Erythroblast (primary cell): Measurements from ENCODE around the gene HELZ.

ENCODE experiments used
- GATA1 ChIP-seq: IDR thresholded peaks from 2 replicates; pipeline ENCODE4 v1.6.1; 2011; ENCODE audit warnings: low read depth, mild to moderate bottlenecking, control low read depth, low read length, moderate library complexity
- POLR2A ChIP-seq: IDR thresholded peaks from 2 replicates; pipeline ENCODE4 v1.6.1; 2011; ENCODE audit warnings: mild to moderate bottlenecking, low read length

DNA sequence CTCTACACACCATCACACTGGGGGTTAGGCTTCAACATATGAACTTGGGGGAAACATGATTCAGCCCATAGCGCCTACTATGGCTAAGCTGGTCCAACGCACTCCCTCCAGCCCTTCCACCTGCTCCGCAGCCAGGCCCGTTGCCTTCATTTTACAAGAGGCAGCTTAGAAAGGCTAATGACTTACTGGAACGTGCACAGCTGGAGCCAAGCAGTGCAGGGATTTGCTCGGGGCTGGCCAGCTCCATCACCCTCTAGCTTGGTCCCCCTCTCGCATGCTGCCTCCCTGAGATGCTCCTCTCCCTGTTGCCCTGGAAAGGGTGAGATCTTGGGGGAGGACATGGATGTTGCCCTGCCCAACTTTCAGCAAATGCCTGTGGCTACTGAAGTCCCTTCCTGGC lies 203.5 kb downstream of the HELZ start:
- TF ChIP-seq POLR2A (no peak), GATA1 (no peak)
